HCT116 (cell line): ENCODE measurements around the gene NAT9. TPM values are rescaled to one million over a fixed set of nuclear protein-coding genes. Genes with fewer than 3 reads are reported as not detected.

Source experiments
- ATAC-seq: fragments of 200-7000 bp; cut with Tn5 transposase; 2 replicates; pipeline ENCODE4 v1.9.1; 2020; ENCODE audit warnings: mild to moderate bottlenecking, moderate library complexity
- BruUV-seq: library from RNA; stranded (reverse); fragments of 400-500 nt; replicated peaks from 2 replicates; lab custom pipeline; 2021; lab: Mats Ljungman, UMichigan
- CTCF ChIA-PET: fragments of 300-600 bp; sonication (Branson Sonifier 250); formaldehyde crosslinking; loops from one replicate; lab custom pipeline; 2021; ENCODE audit warnings: antibody characterized with exemption; lab: Charles Lee
- POLR2A ChIA-PET: fragments of 300-600, 350-600 bp; sonication (Branson Sonifier 250); formaldehyde crosslinking; loops from one replicate; lab custom pipeline; 2021; ENCODE audit warnings: antibody characterized with exemption; lab: Charles Lee
- RAD21 ChIA-PET, 2 experiments: fragments of 300-600 bp; sonication (Branson Sonifier 250); formaldehyde crosslinking; loops; one replicate each; lab custom pipeline; 2023; ENCODE audit warnings: low total read pairs in 2 of 2; ENCODE audit not compliant: uncharacterized antibody in 2 of 2, unreplicated experiment in 2 of 2, low non-redundant PET in 1 of 2; lab: Charles Lee
- DNase-seq: peaks from one replicate; pipeline ENCODE4 v3.0.0-alpha.2; 2010; ENCODE audit warnings: low read depth, low spot score
- H2AFZ ChIP-seq: fragments of 200-600 bp; shearing (Covaris generic), sonication (generic); 2 replicates; pipeline ENCODE4 v1.6.1; 2017; ENCODE audit warnings: low read depth, mixed run types, mixed read lengths, antibody characterized with exemption, low read length; ENCODE audit not compliant: poor library complexity, severe bottlenecking
- H3K27ac ChIP-seq: 2 replicates; pipeline ENCODE4 v1.5.1; 2012; ENCODE audit warnings: low read depth, low read length
- H3K27me3 ChIP-seq: fragments of 200-600 bp; sonication (generic); 2 replicates; pipeline ENCODE4 v1.6.1; 2016; ENCODE audit warnings: mixed run types, low read length, mixed read lengths; ENCODE audit not compliant: insufficient read depth
- H3K36me3 ChIP-seq, 2 experiments: fragments of 200-500 bp in 1 of 2; fragments of 200-600 bp in 1 of 2; sonication (Bioruptor generic) in 1 of 2; sonication (generic) in 1 of 2; 2 replicates each; pipeline versions ENCODE4 v1.5.1 to v1.6.1; 2014 to 2016; ENCODE audit warnings: low read length in 2 of 2, inconsistent platforms in 1 of 2, mixed read lengths in 1 of 2, mixed run types in 1 of 2; ENCODE audit not compliant: insufficient read depth in 2 of 2, control insufficient read depth in 1 of 2
- H3K4me1 ChIP-seq, 2 experiments: fragments of 200-600 bp in 1 of 2; sonication (generic) in 1 of 2; 2 replicates each; pipeline versions ENCODE4 v1.5.1 to v1.6.1; 2012 to 2017; ENCODE audit warnings: low read length in 2 of 2, inconsistent platforms in 1 of 2, mild to moderate bottlenecking in 1 of 2, mixed read lengths in 1 of 2, mixed run types in 1 of 2, moderate library complexity in 1 of 2; ENCODE audit not compliant: insufficient read depth in 2 of 2, control insufficient read depth in 1 of 2
- H3K4me2 ChIP-seq: fragments of 200-600 bp; sonication (generic); 2 replicates; pipeline ENCODE4 v1.6.1; 2017; ENCODE audit warnings: mixed run types, low read length, mixed read lengths
- H3K4me3 ChIP-seq, 2 experiments: fragments of 200-600 bp in 1 of 2; sonication (generic) in 1 of 2; replicated peaks in 1 of 2; 2 replicates each; pipeline ENCODE4 v1.5.1; 2011 to 2016; ENCODE audit warnings: low read length in 2 of 2, control low read depth in 1 of 2, low read depth in 1 of 2, mild to moderate bottlenecking in 1 of 2, mixed read lengths in 1 of 2, mixed run types in 1 of 2
- H3K79me2 ChIP-seq: fragments of 200-600 bp; sonication (generic); 2 replicates; pipeline ENCODE4 v1.6.1; 2017; ENCODE audit warnings: mild to moderate bottlenecking, mixed run types, low read length, moderate library complexity, mixed read lengths; ENCODE audit not compliant: insufficient read depth
- H3K9ac ChIP-seq: fragments of 200-600 bp; sonication (generic); 2 replicates; pipeline ENCODE4 v1.6.1; 2016; ENCODE audit warnings: low read length, mixed read lengths
- H3K9me2 ChIP-seq: fragments of 200-600 bp; sonication (generic), shearing (Covaris generic); 2 replicates; pipeline ENCODE4 v1.6.1; 2017; ENCODE audit warnings: mixed run types, mild to moderate bottlenecking, moderate library complexity; ENCODE audit not compliant: insufficient read depth
- H3K9me3 ChIP-seq, 2 experiments: fragments of 200-500 bp in 1 of 2; fragments of 200-600 bp in 1 of 2; sonication (Bioruptor generic) in 1 of 2; sonication (generic) in 1 of 2; 2 replicates each; pipeline ENCODE4 v1.6.1; 2014 to 2017; ENCODE audit warnings: low read length in 2 of 2, mixed read lengths in 2 of 2, inconsistent platforms in 1 of 2, low read depth in 1 of 2, mild to moderate bottlenecking in 1 of 2, mixed run types in 1 of 2, moderate library complexity in 1 of 2; ENCODE audit not compliant: control insufficient read depth in 1 of 2, insufficient read depth in 1 of 2
- H4K20me1 ChIP-seq: fragments of 200-600 bp; sonication (generic), shearing (Covaris generic); 2 replicates; pipeline ENCODE4 v1.6.1; 2017; ENCODE audit warnings: mixed run types, mild to moderate bottlenecking, moderate library complexity; ENCODE audit not compliant: insufficient read depth
- ATF3 ChIP-seq: IDR thresholded peaks from 2 replicates; pipeline ENCODE4 v1.6.1; 2012
- CBX3 ChIP-seq: IDR thresholded peaks from 2 replicates; pipeline ENCODE4 v1.6.1; 2012; ENCODE audit warnings: low read depth
- CEBPB ChIP-seq: IDR thresholded peaks from 2 replicates; pipeline ENCODE4 v1.6.1; 2012; ENCODE audit warnings: low read depth
- CTCF ChIP-seq, 3 experiments: fragments of 200-600 bp in 1 of 3; sonication (generic) in 1 of 3; IDR thresholded peaks in 2 of 3; conservative IDR thresholded peaks in 1 of 3; 2 replicates each; pipeline ENCODE4 v1.5.1; 2012 to 2017; ENCODE audit warnings: low read depth in 2 of 3, low read length in 2 of 3, antibody characterized with exemption in 1 of 3, borderline replicate concordance in 1 of 3, control low read depth in 1 of 3, mild to moderate bottlenecking in 1 of 3, mixed read lengths in 1 of 3, mixed run types in 1 of 3, moderate library complexity in 1 of 3; ENCODE audit not compliant: insufficient read depth in 1 of 3
- EGR1 ChIP-seq: IDR thresholded peaks from 2 replicates; pipeline ENCODE4 v1.6.1; 2012; ENCODE audit warnings: low read depth
- ELF1 ChIP-seq: IDR thresholded peaks from 2 replicates; pipeline ENCODE4 v1.6.1; 2012; ENCODE audit warnings: low read depth, borderline replicate concordance
- EZH2 ChIP-seq: fragments of 200-600 bp; sonication (generic); IDR thresholded peaks from 2 replicates; pipeline ENCODE4 v1.6.1; 2017; ENCODE audit warnings: antibody characterized with exemption, mixed run types
- EZH2phosphoT487 ChIP-seq: fragments of 200-600 bp; IDR thresholded peaks from 2 replicates; pipeline ENCODE4 v1.6.1; 2018; ENCODE audit warnings: antibody characterized with exemption, borderline replicate concordance
- JUND ChIP-seq: IDR thresholded peaks from 2 replicates; pipeline ENCODE4 v1.6.1; 2012
- REST ChIP-seq: IDR thresholded peaks from 2 replicates; pipeline ENCODE4 v1.6.1; 2012; ENCODE audit warnings: low read depth
- SIN3A ChIP-seq: IDR thresholded peaks from 2 replicates; pipeline ENCODE4 v1.6.1; 2012; ENCODE audit warnings: low read depth
- SP1 ChIP-seq: IDR thresholded peaks from 2 replicates; pipeline ENCODE4 v1.6.1; 2012; ENCODE audit warnings: low read depth
- TCF7L2 ChIP-seq: IDR thresholded peaks from 2 replicates; pipeline ENCODE4 v1.7.0; 2011; ENCODE audit warnings: borderline replicate concordance, inconsistent platforms; ENCODE audit not compliant: insufficient read depth, insufficient read length; ENCODE audit errors: extremely low read depth
- YY1 ChIP-seq: IDR thresholded peaks from 2 replicates; pipeline ENCODE4 v1.6.1; 2011; ENCODE audit warnings: low read length, low read depth, moderate library complexity, mild to moderate bottlenecking; ENCODE audit not compliant: insufficient replicate concordance; ENCODE audit errors: extremely low read depth
- ZBTB33 ChIP-seq: IDR thresholded peaks from 2 replicates; pipeline ENCODE4 v1.6.1; 2011; ENCODE audit warnings: mild to moderate bottlenecking, low read length, moderate library complexity; ENCODE audit not compliant: insufficient replicate concordance; ENCODE audit errors: extremely low read depth
- ZFX ChIP-seq: fragments of 450-650 bp; IDR thresholded peaks from 2 replicates; pipeline ENCODE4 v1.6.1; 2017
- intact Hi-C: fragments of 100-400 bp; cut with micrococcal nuclease; formaldehyde crosslinking; loops from 2 replicates; pipeline ENCODE4 v1.10.0; 2022
- total RNA-seq: library from RNA; stranded (reverse); gene quantifications from one replicate; pipeline ENCODE4 v1.2.1, GENCODE V29; 2021; ENCODE audit not compliant: unreplicated experiment

Gene NAT9
- total RNA-seq, 1 experiment from 2014 or later: 88.7 TPM

GRCh38 chr17:74761419-74761818, 14.7 kb downstream of the NAT9 start:
- peaks cover 46 to 52% of the 10 kb centered on the region in 2 experiments for H3K4me1 ChIP-seq
- H3K27me3 ChIP-seq: no peaks in the 10 kb centered on the region
- no peak for DNase-seq
- ATAC-seq: no peak
- no peak overlapping the region for H2AFZ ChIP-seq
- H3K9ac ChIP-seq: no peak overlapping the region
- no TSS peak for BruUV-seq
- H4K20me1 ChIP-seq: no peaks in the 10 kb centered on the region; the same call in 1 of the 2 replicates
- no peaks in the 10 kb centered on the region for H3K9me3 ChIP-seq
- intact Hi-C loops: no loop called here
- CTCF ChIA-PET: interaction anchor here (0.6 to 1.5 kb wide), 3 partner anchors 10 to 566 kb away, joined by 3 to 6 read pairs (median 4); partner anchors contain the start of gene NAT9
- peaks cover 0 to 4% of the 10 kb centered on the region in 2 experiments; a peak in 1 of 4 replicates for H3K36me3 ChIP-seq
- H3K4me3 ChIP-seq: no peak overlapping the region
- POLR2A ChIA-PET: interaction anchor here (3.9 kb wide), 1 partner anchor 12 kb away, joined by 18 read pairs; no protein-coding TSS in a partner anchor
- no peaks in the 10 kb centered on the region for H3K9me2 ChIP-seq
- no peak overlapping the region for H3K27ac ChIP-seq
- TF ChIP-seq TCF7L2: no peak
- TF ChIP-seq ATF3: no peak
- no peak for TF ChIP-seq JUND
- no peak for TF ChIP-seq ELF1
- no peak for TF ChIP-seq REST
- no peak for TF ChIP-seq SIN3A
- TF ChIP-seq EZH2: no peak
- TF ChIP-seq CTCF (IDR thresholded peaks at IDR 0.05 in 2 of 3, conservative IDR thresholded peaks at IDR 0.05 in 1 of 3; ENCODE audit: borderline replicate concordance in 1 of 3, insufficient read depth in 1 of 3, low read depth in 2 of 3, low read length in 2 of 3): no peak
- TF ChIP-seq CBX3: no peak
- TF ChIP-seq ZFX: no peak
- no peak for TF ChIP-seq EZH2phosphoT487
- no peak for TF ChIP-seq SP1
- TF ChIP-seq CEBPB: no peak
- TF ChIP-seq ZBTB33: no peak
- no peak for TF ChIP-seq YY1
- no peak for TF ChIP-seq EGR1
- H3K79me2 ChIP-seq: peaks cover 52% of the 10 kb centered on the region
- RAD21 ChIA-PET: no interaction called here
- no peak overlapping the region for H3K4me2 ChIP-seq
